OCI-LY1 (cell line): Measurements from ENCODE around the gene TIPRL.
"Not testable (repeated sequence)": the region's sequence is repeated elsewhere in the genome, so short reads cannot be mapped to it uniquely, and the experiment has no call there.

Source experiments
- H2AFZ ChIP-seq: fragments of 200-600 bp; sonication (generic), shearing (Covaris generic); 2 replicates; pipeline ENCODE4 v1.6.0; 2014; ENCODE audit warnings: antibody characterized with exemption, mild to moderate bottlenecking, low read length
- H3F3A ChIP-seq: fragments of 200-600 bp; sonication (generic), shearing (Covaris generic); 2 replicates; pipeline ENCODE4 v1.6.0; 2014; ENCODE audit warnings: mild to moderate bottlenecking, antibody characterized with exemption, low read length, moderate library complexity; ENCODE audit not compliant: insufficient read depth
- H3K27ac ChIP-seq: fragments of 200-600 bp; sonication (generic); 2 replicates; pipeline ENCODE4 v1.5.1; 2014; ENCODE audit warnings: low read length, mixed run types, mild to moderate bottlenecking, low read depth; ENCODE audit not compliant: poor library complexity, severe bottlenecking
- H3K27me3 ChIP-seq: fragments of 200-600 bp; sonication (generic); 2 replicates; pipeline ENCODE4 v1.6.0; 2014; ENCODE audit warnings: antibody characterized with exemption, mild to moderate bottlenecking, low read length, moderate library complexity; ENCODE audit not compliant: insufficient read depth
- H3K36me3 ChIP-seq: fragments of 200-600 bp; sonication (generic); 2 replicates; pipeline ENCODE4 v1.6.1; 2014; ENCODE audit warnings: mild to moderate bottlenecking, antibody characterized with exemption, low read length, moderate library complexity, mixed read lengths; ENCODE audit not compliant: insufficient read depth
- H3K4me1 ChIP-seq: fragments of 200-600 bp; sonication (generic); 2 replicates; pipeline ENCODE4 v1.5.1; 2014; ENCODE audit warnings: mild to moderate bottlenecking, low read length, moderate library complexity; ENCODE audit not compliant: insufficient read depth, severe bottlenecking
- H3K4me2 ChIP-seq: fragments of 200-600 bp; sonication (generic), shearing (Covaris generic); 2 replicates; pipeline ENCODE4 v1.6.1; 2014; ENCODE audit warnings: low read length
- H3K4me3 ChIP-seq: fragments of 200-600 bp; sonication (generic); 2 replicates; pipeline ENCODE4 v1.5.1; 2014; ENCODE audit warnings: low read length, low read depth, mild to moderate bottlenecking, mixed read lengths; ENCODE audit not compliant: poor library complexity, severe bottlenecking
- H3K79me2 ChIP-seq: fragments of 200-600 bp; shearing (Covaris generic); 2 replicates; pipeline ENCODE4 v1.6.1; 2016; ENCODE audit warnings: mixed run types, low read length, mixed read lengths; ENCODE audit not compliant: insufficient read depth
- H3K9ac ChIP-seq: fragments of 200-600 bp; sonication (generic), shearing (Covaris generic); 2 replicates; pipeline ENCODE4 v1.6.1; 2014; ENCODE audit warnings: mild to moderate bottlenecking, low read length, mixed read lengths
- H3K9me2 ChIP-seq: fragments of 200-600 bp; sonication (generic), shearing (Covaris generic); 2 replicates; pipeline ENCODE4 v1.6.1; 2014; ENCODE audit warnings: low read depth, mild to moderate bottlenecking, low read length, mixed read lengths
- H3K9me3 ChIP-seq: fragments of 200-600 bp; shearing (Covaris generic); 2 replicates; pipeline ENCODE4 v1.6.1; 2014; ENCODE audit warnings: low read length, mixed read lengths
- H4K20me1 ChIP-seq: fragments of 200-600 bp; sonication (generic), shearing (Covaris generic); 2 replicates; pipeline ENCODE4 v1.6.0; 2016; ENCODE audit warnings: mild to moderate bottlenecking, low read length; ENCODE audit not compliant: insufficient read depth
- CTCF ChIP-seq: fragments of 200-600 bp; sonication (generic), shearing (Covaris generic); IDR thresholded peaks from 2 replicates; pipeline ENCODE4 v1.5.1; 2017; ENCODE audit warnings: mild to moderate bottlenecking, antibody characterized with exemption, low read length, moderate library complexity, mixed read lengths
- EZH2 ChIP-seq: fragments of 200-600 bp; sonication (generic), shearing (Covaris generic); IDR thresholded peaks from 2 replicates; pipeline ENCODE4 v1.8.0; 2017; ENCODE audit warnings: borderline replicate concordance, mixed run types, mild to moderate bottlenecking, antibody characterized with exemption, low read length, moderate library complexity, mixed read lengths

TIPRL gene

GRCh38 chr1:168199056-168199455 lies 20.3 kb downstream of the TIPRL start:
- Histone ChIP-seq H3F3A (no peaks in the 10 kb centered on the region), H3K9ac (no peak overlapping the region), H3K79me2 (no peaks in the 10 kb centered on the region), H4K20me1 (no peaks in the 10 kb centered on the region), H3K36me3 (peaks cover 70% of the 10 kb centered on the region), H2AFZ (no peak overlapping the region), H3K9me2 (no peaks in the 10 kb centered on the region), H3K27ac (no peak overlapping the region), H3K9me3 (no peaks in the 10 kb centered on the region), H3K4me1 (no peaks in the 10 kb centered on the region), H3K27me3 (no peaks in the 10 kb centered on the region), H3K4me2 (no peak overlapping the region), H3K4me3 (no peak overlapping the region)
- TF ChIP-seq CTCF: no peak
- TF ChIP-seq EZH2: no peak

DNA sequence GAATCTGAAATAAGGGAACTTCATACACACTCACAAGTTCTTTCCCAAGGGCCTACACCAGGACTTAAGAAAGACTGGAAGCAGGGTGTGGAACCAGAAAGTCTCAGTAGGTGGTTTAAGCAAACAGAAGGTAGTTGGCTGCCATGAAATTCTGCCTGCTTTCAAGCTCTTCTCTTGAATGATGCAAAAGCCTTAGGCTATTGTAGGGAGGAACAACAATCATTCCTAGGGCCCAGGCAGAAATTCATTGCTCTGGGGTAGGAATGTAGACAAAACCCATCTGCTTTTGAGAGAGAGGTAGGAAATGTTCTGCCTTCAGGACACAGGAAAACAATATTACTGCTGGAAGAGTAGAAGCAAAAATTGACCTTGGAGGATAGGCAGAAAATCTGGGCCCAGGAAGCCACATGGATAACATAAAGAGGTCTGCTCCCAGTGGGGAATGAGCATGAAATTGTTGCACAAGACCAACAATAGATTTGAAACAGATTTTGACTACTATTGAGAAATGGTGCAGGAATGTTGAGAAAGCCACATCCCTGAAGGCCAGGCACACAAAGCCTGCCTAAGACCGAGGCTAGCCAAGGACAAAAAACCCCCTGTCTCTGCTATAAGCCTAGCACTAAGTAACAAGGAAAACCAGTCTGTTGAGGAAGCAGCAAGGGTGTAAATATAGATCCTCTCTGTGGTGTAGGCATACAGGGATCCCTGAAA lies 24.3 kb downstream of the TIPRL start:
- Histone ChIP-seq H3K27me3 (no peaks in the 10 kb centered on the region), H3K9me3 (no peaks in the 10 kb centered on the region), H3K4me2 (no peak overlapping the region), H3K9ac (no peak overlapping the region), H3K36me3 (peaks cover 45% of the 10 kb centered on the region), H4K20me1 (no peaks in the 10 kb centered on the region), H3K9me2 (no peaks in the 10 kb centered on the region), H2AFZ (no peak overlapping the region), H3K79me2 (no peaks in the 10 kb centered on the region), H3K4me1 (no peaks in the 10 kb centered on the region), H3K27ac (no peak overlapping the region), H3K4me3 (no peak overlapping the region), H3F3A (no peaks in the 10 kb centered on the region)
- TF ChIP-seq CTCF (no peak), EZH2 (no peak)

- no peaks in the 10 kb centered on the region for H3K9me3 ChIP-seq
- no peaks in the 10 kb centered on the region for H3K9me2 ChIP-seq
- no peaks in the 10 kb centered on the region for H4K20me1 ChIP-seq
- H3K79me2 ChIP-seq: no peaks in the 10 kb centered on the region
- H3K4me2 ChIP-seq: no peak overlapping the region
- no peak overlapping the region for H3K9ac ChIP-seq
- no peaks in the 10 kb centered on the region for H3F3A ChIP-seq
- H3K27ac ChIP-seq: no peak overlapping the region
- no peak overlapping the region for H3K4me3 ChIP-seq
- no peak overlapping the region for H2AFZ ChIP-seq
- no peaks in the 10 kb centered on the region for H3K27me3 ChIP-seq
- H3K4me1 ChIP-seq: no peaks in the 10 kb centered on the region
- peaks cover 21% of the 10 kb centered on the region for H3K36me3 ChIP-seq
- TF ChIP-seq CTCF: no peak
- no peak for TF ChIP-seq EZH2
These were observed 27.3 kb downstream of the TIPRL start for GRCh38 chr1:168206111-168206510.

GRCh38 chr1:168207673-168208072 lies 28.9 kb downstream of the TIPRL start:
- H3K9me3 ChIP-seq, H3K4me1 ChIP-seq, H4K20me1 ChIP-seq, H3K27me3 ChIP-seq, H3K4me3 ChIP-seq, H3K36me3 ChIP-seq, H3K27ac ChIP-seq, H3K9me2 ChIP-seq, H3K79me2 ChIP-seq, H3K4me2 ChIP-seq, H2AFZ ChIP-seq, H3F3A ChIP-seq, H3K9ac ChIP-seq: not testable (repeated sequence)
